SU-DHL-6 (cell line): ENCODE data around the gene SPHK1.

ENCODE experiments used
- CTCF ChIP-seq: fragments of 200-600 bp; sonication (generic); IDR thresholded peaks from one replicate; pipeline ENCODE4 v1.5.1; 2017; ENCODE audit warnings: antibody characterized with exemption, mild to moderate bottlenecking, low read length, moderate library complexity; ENCODE audit not compliant: insufficient read depth, poor library complexity, severe bottlenecking
- EZH2phosphoT487 ChIP-seq: fragments of 200-600 bp; sonication (generic), shearing (Covaris generic); conservative IDR thresholded peaks from 2 replicates; pipeline ENCODE4 v1.6.1; 2018; ENCODE audit warnings: mild to moderate bottlenecking, antibody characterized with exemption, low read length, moderate library complexity, mixed read lengths

GRCh38 chr17:76405607-76405966, 21.2 kb downstream of the SPHK1 start:
- no peak for TF ChIP-seq CTCF
- TF ChIP-seq EZH2phosphoT487, result no peak
